Choroid plexus epithelial cell (primary cell): ENCODE results near the gene C1QL4.
A peak's percentile ranks its signal among the peaks of the same experiment; 100 is the strongest.
"Not testable (repeated sequence)": the region's sequence is repeated elsewhere in the genome, so short reads cannot be mapped to it uniquely, and the experiment has no call there.

Source experiments
- DNase-seq: peaks from one replicate; pipeline ENCODE4 v3.0.0-alpha.2; 2010; ENCODE audit warnings: low read depth
- H3K4me3 ChIP-seq: 2 replicates; pipeline ENCODE4 v1.5.1; 2011; ENCODE audit warnings: low read depth, mild to moderate bottlenecking, control low read depth, low read length, moderate library complexity
- CTCF ChIP-seq: conservative IDR thresholded peaks from 2 replicates; pipeline ENCODE4 v1.5.1; 2011; ENCODE audit warnings: low read depth, mild to moderate bottlenecking, control low read depth, inconsistent platforms, low read length, moderate library complexity

The C1QL4 gene

DNA sequence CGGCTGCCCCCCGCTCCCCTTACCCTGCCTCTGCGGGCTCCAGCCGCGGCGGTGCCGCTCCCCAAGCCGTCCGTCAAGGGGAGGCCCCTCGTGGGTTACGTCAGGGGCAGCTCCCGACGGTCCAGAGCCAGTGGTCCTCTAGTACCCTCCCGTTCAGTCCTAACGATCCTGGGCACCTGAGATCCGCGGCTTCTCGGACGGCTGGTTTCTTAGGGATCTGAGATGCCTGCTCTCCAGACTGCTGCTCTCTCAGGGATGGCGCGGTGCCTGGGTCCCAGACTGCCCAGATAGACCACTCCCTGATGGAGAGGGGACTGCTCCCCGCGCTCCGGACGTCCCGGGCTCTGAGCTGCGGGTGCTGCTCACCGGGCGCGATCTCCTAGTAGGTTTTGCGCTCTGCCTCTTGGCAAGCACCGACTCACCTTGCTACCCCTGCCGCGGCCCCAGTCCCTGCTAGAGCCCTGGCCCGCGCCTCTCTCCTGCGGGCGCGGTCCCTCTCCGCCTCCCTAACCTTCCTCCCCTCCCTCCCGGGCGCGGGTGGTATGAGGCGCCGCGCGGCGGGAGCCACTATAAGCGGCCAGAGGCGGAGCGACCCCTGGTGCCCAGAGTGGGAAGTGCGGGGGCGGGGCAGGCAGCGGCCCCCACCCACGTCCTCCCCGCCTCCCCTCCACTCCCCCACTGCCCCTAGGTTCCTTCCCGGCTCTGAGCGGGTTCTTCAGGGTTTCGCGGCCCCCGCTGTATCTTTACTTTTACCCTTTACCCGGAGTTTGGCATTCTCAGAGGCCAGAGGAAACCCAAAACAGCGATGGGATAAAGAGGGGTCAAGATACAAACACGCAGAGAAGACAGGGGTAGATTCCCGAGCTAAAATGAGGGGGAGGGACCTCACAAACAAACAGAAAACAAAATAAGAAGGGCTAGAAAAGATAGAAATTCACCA is at the start of gene C1QL4:
Gene C1QL4 (minus strand): TSS at position 544 of the 940 bp plus-strand sequence. CDS start 711 bp downstream, outside the sequence.
- TF ChIP-seq CTCF = peak; percentile 78
- peak; percentile 64 for DNase-seq
- peak within 1 kb of the TSS; percentile 43 for H3K4me3 ChIP-seq

DNA sequence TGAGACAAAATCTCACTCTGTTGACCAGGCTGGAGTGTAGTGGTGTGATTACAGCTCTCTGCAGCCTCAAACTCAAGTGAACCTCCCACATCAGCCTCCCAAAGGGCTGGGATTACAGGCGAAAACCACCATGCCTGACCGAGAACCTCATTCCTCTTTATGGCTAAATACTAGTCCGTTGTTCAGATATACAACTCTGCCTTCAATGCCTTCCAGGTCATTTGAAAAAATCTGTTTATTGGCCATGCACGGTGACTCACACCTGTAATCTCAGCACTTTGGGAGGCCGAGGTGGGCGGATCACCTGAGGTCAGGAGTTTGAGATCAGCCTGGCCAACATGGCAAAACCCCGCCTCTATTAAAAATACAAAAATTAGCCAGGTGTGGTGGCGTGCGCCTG is 43.2 kb upstream of the C1QL4 start:
- DNase-seq, H3K4me3 ChIP-seq: not testable (repeated sequence)

GRCh38 chr12:49377386-49377785 is 40.4 kb upstream of the C1QL4 start:
- no peak for TF ChIP-seq CTCF
- H3K4me3 ChIP-seq = no peak overlapping the region
- DNase-seq = no peak

GRCh38 chr12:49375406-49375805 is 38.4 kb upstream of the C1QL4 start:
- no peak overlapping the region for H3K4me3 ChIP-seq
- no peak for TF ChIP-seq CTCF
- no peak for DNase-seq

DNA sequence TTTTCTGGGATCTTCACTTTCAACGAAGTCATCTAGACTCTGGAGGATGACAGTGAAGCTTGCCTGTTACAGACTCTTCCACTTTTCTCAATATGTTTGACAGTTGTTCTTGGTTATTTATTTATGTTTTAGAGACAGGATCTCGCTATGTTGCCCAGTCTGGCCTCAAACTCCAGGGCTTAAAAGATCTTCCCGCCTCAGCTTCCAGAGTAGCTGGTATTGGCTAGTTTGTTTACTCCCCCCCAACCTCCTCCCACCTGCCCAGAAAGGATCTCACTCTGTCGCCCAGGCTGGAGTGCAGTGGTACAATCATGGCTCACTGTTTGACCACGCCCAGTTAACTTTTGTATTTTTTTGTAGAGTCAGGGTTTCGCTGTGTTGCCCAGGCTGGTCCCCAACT is 33.6 kb upstream of the C1QL4 start:
- DNase-seq = no peak
- TF ChIP-seq CTCF = no peak
- H3K4me3 ChIP-seq = no peak overlapping the region

DNA sequence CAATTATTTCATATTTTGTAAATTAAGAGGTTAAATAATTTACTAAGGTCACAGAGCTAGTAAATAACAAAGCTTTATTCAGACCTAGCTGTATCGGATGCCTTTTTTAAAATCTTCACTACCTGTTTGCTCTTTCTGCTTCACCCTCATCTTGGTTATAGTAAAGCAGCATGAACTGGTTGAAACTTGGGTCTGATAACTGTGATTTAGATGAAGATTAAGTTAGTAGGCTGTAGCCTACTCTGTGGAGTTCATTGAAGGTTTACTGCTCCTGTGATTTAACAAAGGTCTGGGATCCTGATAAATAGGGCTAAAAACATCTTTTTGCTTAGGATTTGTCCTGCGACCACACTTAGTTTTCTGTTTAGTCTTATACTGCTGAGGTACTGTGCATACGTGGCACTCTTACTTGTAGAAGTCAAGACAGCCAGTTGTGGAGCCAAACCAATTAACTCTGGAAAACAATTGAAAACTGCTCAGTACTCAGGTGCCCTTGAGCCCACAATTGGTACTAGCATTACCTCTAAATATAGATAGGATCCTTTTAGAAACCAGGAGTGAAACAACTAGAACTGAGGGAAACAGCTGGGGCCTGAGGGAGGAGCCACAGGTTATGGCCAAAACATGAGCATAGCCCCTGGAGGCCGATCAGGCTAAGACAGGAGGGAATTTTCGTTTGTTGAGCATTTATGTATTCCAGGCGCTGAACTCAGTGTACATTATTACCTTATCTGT is 32.6 kb upstream of the C1QL4 start:
- TF ChIP-seq CTCF = peak; percentile 75
- peak overlapping the region; percentile 87 for H3K4me3 ChIP-seq
- DNase-seq = peak; percentile 72

- H3K4me3 ChIP-seq = peak overlapping the region; percentile 87
- DNase-seq = no peak
- no peak for TF ChIP-seq CTCF
Measured at GRCh38 chr12:49368240-49368600, 31.2 kb upstream of the C1QL4 start.
